Mucosa of descending colon (tissue), 3 donors: Measurements from ENCODE around the gene DDX24. TPM values are rescaled to one million over a fixed set of nuclear protein-coding genes. Genes with fewer than 3 reads are reported as not detected.

Experiments
- ATAC-seq: fragments of 200-7000 bp; cut with Tn5 transposase; one replicate; pipeline ENCODE4 v1.9.1; 2020; ENCODE audit warnings: mild to moderate bottlenecking, moderate library complexity
- DNase-seq, 3 donors: peaks; one replicate each; pipeline ENCODE4 v3.0.0-alpha.2; 2020
- H3K36me3 ChIP-seq: fragments of 200-600 bp; one replicate; pipeline ENCODE4 v1.8.0; 2021; ENCODE audit warnings: low read depth, mild to moderate bottlenecking
- H3K4me1 ChIP-seq: fragments of 200-600 bp; one replicate; pipeline ENCODE4 v1.8.0; 2021; ENCODE audit warnings: low read depth, mild to moderate bottlenecking
- H3K4me3 ChIP-seq: fragments of 200-600 bp; one replicate; pipeline ENCODE4 v1.8.0; 2021; ENCODE audit warnings: mild to moderate bottlenecking
- H3K9me3 ChIP-seq: fragments of 200-600 bp; one replicate; pipeline ENCODE4 v1.8.0; 2021; ENCODE audit warnings: mild to moderate bottlenecking
- CTCF ChIP-seq: fragments of 200-600 bp; IDR thresholded peaks from one replicate; pipeline ENCODE4 v1.8.0; 2022; ENCODE audit warnings: antibody characterized with exemption, mild to moderate bottlenecking
- intact Hi-C, 2 donors: fragments of 100-400 bp; cut with DNase I in 1 of 2; cut with micrococcal nuclease in 1 of 2; formaldehyde crosslinking; loops; one replicate each; pipeline versions ENCODE4 v1.11.0 to v1.11.1; 2022; cut with DNase I, micrococcal nuclease
- total RNA-seq, 3 donors: library from RNA; stranded (reverse); fragmentation: NEBNext Ultra II Directional in 2 of 3; extraction: Animal tissue kit (Norgen Biotek cat#: 25700) in 2 of 3; gene quantifications; one replicate each; pipeline versions ENCODE4 v1.2.1 to v1.2.4, GENCODE V29; 2021 to 2023
- donor health status: DM: no; HTN: no; CAD: no; lungs with moderate emphysema.
- donor health status: DM: no; HTN: no; CAD: no.
- donor health status: DM: no; HTN: yes; CAD: no.

The DDX24 gene
- total RNA-seq, 3 donors from 2014 or later: 90.6 to 197 (median 107) TPM

GRCh38 chr14:94046696-94047250 is 34.2 kb downstream of the DDX24 start:
- no peaks in the 10 kb centered on the region for H3K4me1 ChIP-seq
- intact Hi-C loops: no loop called here
- DNase-seq: no peak
- no peak for ATAC-seq
- TF ChIP-seq CTCF: no peak
- H3K36me3 ChIP-seq: no peaks in the 10 kb centered on the region
- no peaks in the 10 kb centered on the region for H3K9me3 ChIP-seq
- no peak overlapping the region for H3K4me3 ChIP-seq

DNA sequence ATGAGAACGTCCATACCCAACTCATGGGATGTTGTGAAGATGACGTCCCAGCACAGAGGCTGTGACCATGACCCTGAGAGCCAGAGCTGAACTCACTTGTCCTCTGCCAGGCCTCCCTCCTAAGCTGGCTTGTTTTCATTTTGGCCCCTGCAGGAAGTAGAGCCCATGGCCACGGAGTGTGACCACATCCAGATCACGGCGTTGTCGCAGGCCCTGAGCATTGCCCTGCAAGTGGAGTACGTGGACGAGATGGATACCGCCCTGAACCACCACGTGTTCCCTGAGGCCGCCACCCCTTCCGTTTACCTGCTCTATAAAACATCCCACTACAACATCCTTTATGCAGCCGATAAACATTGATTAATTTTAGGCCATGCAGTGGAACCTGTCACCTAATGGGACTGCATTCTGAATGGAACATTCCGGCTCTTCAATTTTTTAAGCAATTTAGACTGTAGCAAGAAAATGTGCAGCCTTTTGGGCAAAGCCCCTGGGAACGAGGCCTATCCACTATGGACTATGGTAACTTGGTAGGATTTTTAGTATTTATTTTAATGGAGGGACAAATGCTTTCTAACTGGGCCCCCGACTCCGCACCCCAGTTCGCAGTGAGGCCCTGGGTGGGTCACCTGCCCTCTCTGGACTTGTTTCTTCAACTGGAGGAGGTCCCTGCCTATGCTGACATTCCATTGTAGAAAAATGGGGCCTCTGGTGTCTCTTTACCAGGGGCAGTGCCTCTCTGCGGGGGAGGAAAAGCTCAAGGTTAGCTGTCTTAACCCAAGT is 35.2 kb downstream of the DDX24 start:
- ATAC-seq (no peak), DNase-seq (peak in 1 of 3 donors; percentile 19)
- no peaks in the 10 kb centered on the region for H3K9me3 ChIP-seq
- intact Hi-C loops: no loop called here
- H3K4me1 ChIP-seq: no peaks in the 10 kb centered on the region
- TF ChIP-seq CTCF: no peak
- H3K4me3 ChIP-seq: no peak overlapping the region
- H3K36me3 ChIP-seq: no peaks in the 10 kb centered on the region

DNA sequence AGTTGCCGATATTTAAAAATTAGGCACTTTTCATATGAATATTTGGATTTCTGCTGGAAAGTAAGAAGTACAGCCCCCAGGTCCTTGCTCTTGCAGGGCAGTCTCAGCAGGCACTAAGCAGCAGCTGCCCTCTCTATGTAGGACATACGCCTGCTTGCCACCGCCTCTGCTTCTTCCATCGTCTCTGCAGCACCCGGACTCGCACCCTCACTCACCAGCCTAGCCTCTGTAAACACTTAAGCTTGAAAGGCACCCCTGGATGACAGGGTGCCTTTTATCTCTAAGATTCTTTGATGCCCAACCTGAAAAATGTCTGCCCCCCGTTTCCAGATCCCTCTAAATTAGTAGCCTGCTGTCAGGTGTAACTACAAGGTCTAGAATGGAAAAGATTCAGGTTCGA is 35.9 kb downstream of the DDX24 start:
- no peak for TF ChIP-seq CTCF
- Histone ChIP-seq H3K4me1 (no peaks in the 10 kb centered on the region), H3K36me3 (no peaks in the 10 kb centered on the region), H3K9me3 (no peaks in the 10 kb centered on the region), H3K4me3 (no peak overlapping the region)
- DNase-seq (peak in 1 of 3 donors; percentile 16), ATAC-seq (no peak)
- intact Hi-C loops: no loop called here

DNA sequence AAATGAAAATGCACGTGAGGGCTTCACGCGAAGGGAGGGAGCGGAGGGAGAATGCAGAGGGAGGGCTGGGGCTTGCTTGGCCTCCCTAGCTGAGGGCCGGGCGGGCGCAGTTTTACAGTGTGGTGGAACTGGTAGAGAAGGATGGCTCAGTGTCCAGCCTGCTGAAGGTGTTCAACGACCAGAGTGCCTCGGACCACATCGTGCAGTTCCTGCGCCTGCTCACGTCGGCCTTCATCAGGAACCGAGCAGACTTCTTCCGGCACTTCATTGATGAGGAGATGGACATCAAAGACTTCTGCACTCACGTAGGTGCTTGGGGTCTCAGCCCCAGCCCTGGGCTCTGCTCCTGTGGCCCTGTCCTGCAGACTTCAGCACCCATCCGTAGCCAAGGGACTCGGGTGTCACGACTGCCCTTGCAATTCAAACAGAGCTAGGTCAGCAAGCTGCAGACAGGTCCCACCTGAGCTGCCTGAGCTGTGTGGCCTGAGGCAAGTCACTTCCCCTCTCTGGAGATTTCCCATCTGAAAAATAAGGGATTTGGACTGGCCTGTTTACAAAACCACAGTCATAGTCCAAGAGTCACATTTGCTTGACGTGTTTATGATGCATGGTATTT is 36.4 kb downstream of the DDX24 start:
- Histone ChIP-seq H3K4me3 (no peak overlapping the region), H3K4me1 (no peaks in the 10 kb centered on the region), H3K36me3 (no peaks in the 10 kb centered on the region), H3K9me3 (no peaks in the 10 kb centered on the region)
- DNase-seq (peak in 1 of 3 donors; percentile 2), ATAC-seq (no peak)
- intact Hi-C loops: no loop called here
- TF ChIP-seq CTCF: no peak

GRCh38 chr14:94043756-94044475 is 37.1 kb downstream of the DDX24 start:
- no peak for ATAC-seq
- no peaks in the 10 kb centered on the region for H3K36me3 ChIP-seq
- no peak overlapping the region for H3K4me3 ChIP-seq
- intact Hi-C loops: no loop called here
- no peaks in the 10 kb centered on the region for H3K4me1 ChIP-seq
- DNase-seq: peak in 1 of 3 donors; percentile 16
- no peak for TF ChIP-seq CTCF
- no peaks in the 10 kb centered on the region for H3K9me3 ChIP-seq
